Activated T-helper 9 cell treated with anti-CD3 and anti-CD28 coated beads, Interleukin-2, amount 50 U/mL, for 16 hours (primary cell): ENCODE measurements around the gene CFAP61.

ENCODE experiments used
- DNase-seq: peaks from one replicate; pipeline ENCODE4 v3.0.0-alpha.2; 2020; ENCODE audit warnings: low read depth

CFAP61 gene

DNA sequence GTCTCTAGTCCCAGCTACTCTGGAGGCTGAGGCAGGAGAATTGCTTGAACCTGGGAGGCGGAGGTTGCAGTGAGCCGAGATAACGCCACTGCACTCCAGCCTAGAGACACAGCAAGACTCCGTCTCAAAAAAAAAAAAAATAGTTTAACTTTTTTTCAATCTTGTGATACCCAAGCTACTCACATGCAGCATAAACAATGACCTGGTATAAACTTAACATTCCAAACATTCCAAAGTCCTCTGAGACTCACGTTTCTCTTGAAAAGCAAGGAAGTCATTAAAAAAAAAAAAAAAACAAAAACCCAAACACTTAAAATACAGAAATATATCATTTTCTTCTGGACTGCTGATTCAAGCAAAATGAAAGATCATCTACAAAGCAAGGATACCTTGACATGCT lies 14.4 kb upstream of the CFAP61 start:
- DNase-seq: no peak

DNA sequence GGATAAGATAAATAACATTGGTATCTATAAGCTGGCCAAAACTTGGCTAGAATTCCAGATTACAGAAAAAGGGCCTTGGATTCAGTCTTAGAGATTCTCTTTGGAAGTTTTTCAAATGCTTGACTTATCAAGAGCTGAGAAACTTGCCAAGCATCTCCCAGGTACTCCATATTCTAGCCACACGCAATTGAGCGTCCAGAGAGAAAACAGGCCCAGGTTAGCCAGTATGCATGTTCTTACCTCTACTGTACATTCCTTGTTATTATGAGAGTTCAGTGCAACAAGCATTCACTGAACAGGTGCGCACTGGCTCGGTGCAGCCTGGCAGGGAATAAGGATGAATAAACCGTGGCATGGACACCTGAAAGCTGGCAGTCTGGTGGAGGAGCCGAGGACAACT lies 13.7 kb upstream of the CFAP61 start:
- DNase-seq: no peak

DNA sequence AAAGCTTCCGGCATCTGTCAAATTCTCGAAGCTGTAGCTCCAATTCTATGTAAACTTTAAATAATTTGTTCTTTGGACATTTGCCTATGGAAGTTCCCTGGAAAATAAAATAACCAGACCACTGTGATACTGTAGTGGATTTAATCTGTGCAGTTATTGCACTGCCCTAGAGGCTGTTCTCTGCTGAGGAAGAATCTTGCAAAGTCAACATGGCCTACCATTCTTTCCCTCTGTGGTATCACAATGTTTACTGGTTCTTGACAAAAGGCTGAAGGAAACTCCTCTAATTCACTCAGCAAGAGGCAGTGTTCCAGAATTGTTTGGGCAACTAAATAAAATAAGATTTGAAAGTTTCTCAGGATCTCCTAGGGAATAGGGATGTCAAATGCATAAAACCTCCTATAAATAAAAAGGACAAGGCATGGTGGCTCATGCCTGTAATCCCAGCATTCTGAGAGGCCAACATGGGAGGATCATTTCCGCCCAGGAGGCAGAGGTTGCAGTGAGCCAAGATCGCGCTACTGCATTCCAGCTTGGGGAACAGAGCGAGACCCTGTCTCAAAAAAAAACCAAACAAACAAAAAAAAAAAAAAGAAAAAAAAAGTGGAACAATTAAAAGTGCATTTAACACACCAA lies 12.5 kb upstream of the CFAP61 start:
- no peak for DNase-seq

DNA sequence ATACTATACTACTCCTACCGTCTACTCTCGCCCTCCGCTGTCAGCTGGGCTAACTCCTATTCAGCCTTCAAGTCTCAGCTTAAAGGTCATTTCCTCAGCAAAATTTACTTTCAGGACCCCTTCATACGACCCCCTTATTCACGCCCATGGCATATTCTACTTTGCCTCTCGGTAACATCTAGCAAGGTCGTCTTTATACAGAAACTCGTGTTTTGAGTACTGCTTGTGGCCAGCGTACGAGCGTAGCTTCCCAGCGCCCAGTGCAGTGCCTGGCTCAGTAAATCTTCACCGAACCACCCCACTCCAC lies 612 bp upstream of the CFAP61 start:
- no peak for DNase-seq

DNA sequence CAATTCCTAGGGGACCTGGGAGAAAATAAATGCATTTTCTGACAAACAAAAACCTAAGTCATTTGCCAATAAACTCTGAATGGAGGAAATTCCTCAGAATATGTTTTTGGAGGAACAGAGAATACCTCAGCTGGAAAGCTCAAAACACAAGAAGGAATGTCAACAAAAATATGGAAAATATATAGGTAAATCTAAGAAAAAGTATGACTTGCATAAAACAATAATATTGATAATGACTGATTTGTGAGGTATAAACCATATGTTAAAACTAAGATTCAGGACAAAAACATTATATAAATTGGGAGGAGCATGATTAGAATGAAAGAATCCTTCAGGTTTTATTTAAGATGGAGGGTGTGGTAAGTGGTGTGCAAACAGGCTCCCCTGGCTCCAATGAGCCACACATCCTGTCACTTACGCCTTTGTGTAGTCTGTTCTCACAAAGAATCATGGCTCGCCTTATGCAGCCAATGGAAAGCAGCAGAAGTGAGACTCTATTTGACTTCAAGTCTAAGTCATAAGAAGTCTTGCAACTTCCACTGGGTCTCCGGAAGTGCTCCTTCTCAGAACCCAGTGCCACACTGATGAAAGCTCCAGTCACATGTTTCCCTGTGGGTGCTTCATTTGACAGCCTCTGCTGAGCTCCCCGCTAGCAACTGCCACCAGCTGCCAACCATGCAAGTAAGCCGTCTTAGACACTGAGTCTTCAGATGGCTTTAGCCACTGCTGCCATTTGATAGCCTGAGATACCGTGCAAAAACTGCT lies 8.1 kb downstream of the CFAP61 start:
- no peak for DNase-seq

DNA sequence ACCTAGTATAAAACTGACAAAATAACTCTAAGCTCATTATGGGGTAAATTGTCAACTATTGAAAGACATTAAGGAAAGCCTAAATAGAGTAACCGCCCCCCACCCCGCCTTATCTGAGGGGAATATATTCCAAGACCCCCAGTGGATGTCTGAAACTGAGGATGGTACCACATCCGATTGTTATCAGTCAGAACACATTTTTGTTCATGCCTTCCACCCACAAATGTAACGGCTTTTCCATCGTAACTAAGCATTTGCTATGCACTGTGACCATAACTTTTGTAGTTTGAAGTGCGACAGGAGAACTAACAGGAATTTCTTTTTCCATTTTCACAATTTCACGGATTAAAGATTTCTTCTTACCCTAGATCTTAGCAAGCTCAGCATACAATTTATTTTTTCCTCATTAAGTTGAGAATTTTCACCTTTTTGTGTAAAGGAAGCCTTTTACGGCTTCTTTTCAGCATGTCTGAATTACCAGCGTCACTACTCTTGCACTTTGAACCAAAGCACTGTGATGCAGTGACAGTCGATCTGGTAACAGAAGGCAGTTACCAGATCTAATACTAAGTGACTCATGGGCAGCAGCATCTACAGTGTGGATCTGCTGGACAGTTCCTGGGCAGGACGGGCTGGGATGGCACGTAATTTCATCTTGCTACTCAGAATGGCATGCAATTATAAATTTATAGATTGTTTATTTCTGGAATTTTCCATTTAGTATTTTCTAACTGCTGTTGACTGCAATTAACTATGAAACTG lies 11.8 kb downstream of the CFAP61 start:
- DNase-seq: no peak

DNA sequence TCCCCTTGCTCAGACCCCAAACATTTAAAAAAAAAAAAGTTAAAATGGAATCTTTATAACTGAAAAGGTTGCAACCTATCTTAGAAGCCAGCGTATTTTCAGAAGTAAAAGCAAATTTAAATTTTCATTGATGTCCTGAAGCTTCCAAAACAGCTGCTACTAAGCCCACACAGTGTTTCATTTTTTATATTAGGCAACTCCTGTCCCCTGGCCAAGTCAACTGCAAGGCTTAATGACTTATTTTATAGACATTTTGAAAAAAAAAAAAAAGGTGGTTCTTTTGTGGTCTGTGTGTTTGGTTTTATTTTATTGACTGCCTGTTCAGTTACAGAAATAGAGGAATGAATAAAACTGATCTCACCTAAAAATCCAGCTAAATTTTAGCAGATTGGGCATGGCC lies 13.0 kb downstream of the CFAP61 start:
- no peak for DNase-seq

DNA sequence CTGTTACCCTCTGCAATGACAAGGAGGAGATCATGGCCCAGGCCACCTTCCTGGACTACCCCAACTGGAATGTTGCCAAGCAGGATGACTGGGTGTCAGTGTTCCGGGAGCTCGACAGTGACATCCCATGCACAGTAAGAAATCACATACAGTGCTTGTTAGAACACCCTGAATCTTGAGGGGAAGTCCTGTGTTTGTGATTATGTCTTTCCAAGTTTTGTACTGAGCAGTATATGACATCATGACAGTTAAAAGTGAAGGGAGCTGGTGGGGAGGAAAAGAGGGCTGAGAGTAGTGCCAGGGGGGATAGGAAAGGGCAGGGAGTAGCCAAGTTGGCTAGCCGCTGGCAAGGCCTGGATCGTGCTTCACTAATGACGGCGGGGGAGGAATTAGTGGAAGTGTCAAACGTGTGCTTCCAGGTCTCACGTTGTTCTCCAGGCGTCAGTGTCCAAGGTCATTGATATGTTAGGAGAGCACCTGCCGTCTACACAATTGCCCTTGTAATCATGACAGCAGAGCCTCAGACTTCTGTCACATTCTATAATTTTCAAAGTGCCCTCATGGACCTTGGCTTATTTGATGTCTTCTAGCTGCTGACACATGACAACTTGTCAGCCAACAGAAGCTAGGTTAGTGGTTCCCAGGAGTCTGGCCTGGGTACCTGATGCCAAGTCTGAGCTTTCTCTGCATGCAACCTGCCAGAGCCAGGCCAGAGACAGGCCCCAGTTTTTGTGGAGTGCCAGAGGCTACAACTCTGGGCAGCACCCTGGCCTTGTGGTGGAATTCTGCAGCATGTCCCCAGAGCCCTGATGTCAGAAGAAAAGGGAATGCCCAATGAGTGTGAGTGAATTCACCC lies 18.8 kb downstream of the CFAP61 start:
- no peak for DNase-seq

DNA sequence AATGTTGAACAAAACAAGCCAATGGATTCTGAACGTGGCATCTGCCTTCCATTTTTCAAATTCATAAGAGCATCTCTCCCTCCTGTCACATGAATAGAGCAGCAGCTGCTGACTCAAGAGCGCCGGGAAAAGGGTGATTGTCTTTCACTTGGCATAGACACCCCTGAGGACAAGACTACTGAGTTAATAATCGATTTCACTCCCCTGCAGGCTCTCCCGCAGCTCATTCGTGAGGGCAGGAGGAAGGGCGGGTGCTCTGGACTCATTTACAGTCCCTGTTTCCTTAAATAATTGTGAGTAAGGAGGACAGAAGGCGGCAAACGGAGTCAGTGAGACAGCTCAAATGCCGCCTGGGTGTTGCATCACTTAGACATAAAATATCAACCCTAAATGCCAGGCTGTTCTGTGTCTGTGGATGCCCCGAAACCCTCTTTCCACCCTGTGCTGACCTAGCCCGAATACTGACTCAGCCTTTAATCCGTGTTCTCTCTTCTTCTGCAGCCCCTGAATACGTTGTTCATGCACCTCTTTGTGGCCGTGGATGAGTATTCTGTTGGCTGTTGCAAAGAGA lies 21.6 kb downstream of the CFAP61 start:
- no peak for DNase-seq

DNA sequence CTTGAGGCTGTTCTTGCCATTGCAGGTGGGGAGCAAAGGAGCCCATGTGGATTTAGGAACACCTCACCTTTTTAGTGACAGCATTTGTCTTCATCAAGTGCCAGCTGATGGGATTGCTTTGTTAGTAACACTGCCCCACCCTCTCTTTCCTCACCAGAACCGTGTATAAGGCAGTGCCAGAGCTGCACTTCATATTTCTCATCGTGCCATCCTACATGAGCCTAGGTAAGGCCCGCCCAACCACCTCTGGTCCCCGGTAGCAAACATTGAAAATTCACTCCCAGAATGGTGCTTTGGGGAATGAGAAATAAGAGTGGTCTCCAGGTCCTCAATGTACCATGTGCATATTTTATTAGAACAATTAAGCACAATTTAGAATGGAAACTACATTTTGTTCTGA lies 22.7 kb downstream of the CFAP61 start:
- DNase-seq: no peak

DNA sequence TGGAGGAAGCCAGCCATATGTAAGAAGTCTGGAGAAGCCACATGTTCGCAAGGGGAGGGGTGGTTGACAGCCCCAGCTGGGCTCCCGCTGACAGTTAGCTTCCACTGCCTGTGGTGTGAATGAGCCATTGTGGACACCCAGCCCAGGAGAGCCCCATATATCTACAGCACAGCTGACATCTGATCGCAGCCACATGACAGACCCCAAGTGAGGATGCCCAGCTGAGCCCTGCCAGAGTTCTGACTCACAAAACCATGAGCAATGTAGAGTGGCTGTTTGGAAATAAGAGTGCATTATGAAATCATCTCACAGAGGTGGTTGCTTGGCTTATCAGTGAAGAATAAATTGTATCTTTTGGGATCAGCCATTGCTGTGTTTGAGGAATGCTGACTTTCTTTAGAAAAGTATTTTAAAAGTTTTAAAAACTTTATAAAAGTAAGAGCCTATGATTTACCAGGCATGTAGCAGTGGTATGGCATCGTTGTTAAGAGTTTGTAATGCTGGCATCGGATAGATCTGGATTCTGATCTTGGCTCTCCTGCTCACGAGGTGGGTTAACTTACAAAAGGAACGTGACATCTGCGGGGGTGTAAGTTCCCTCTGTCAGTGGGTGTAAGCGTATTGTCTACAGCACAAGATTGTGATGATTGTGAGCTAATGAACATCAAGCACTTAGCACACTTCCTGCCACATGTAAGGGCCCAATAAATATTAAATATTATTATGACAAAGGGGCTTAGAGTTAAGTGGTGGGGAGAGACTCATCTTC lies 24.1 kb downstream of the CFAP61 start:
- DNase-seq: no peak

DNA sequence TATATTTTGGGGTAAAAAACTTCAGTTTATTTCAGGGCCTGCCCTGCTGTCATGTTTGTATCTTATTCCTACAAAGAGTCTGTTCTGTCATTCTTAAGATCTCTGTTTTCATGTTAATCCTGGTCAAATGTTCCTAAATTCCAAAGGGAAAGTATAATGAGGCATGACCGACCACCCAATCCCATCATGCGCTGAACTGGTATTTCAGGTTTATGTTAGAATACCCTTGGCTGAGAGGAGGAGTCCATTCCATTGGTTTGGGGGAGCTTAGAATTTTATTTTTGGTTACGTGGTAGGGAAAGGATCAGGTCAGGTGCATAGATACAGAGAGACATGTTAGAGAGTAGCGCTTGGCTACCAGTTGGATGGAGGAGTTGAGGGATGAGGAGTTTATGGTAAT lies 25.7 kb downstream of the CFAP61 start:
- DNase-seq: no peak

DNA sequence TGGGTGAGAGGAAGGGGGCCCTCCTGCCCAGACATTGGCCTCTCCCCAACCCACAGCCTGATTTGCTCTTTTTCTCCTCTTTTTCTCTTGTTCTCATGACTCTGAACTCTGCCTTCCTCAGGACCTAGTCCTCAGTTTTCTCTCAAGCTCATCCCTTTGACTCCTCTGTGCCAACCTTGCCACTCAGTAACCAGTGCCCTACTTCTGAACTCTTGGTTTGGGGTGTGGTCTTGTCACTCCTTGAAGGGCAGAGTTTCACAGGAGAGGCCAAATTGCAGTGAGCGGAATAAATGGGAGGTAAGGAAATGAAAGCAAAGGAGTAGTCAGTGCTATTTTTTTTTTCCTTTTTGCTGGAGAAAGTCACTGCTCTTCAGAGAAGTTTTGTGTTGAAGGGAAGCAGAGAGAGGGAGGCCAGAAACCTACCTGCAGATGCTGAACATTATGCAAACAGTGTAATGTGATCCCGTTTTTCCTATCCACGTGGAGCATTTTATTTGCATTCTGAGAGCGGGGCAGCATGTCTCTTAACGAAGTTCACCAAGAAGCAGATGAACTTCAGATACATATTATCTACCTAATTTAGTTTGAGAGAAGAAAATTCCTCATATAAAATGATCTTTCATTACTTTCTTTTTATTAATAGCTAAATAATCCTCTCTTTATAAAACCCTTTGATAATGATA lies 26.9 kb downstream of the CFAP61 start:
- DNase-seq: no peak

DNA sequence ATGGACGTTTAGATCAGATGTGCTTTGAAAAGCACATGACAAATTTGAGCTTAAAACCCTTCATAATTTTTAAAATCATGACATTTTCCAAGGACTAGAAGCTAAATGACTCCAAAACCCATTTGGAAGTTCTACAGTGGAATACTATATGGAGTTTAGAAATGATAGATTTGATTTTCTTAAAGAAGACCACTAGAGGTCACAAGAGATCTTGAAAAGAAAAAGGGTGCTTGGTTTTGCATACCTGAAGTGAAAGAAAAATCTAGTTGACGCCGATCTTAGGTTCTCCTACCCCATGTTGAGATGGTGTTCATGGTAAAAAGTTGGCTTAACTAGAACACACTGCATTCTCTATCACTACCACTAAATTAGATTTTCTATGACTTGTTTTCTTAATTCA lies 31.5 kb downstream of the CFAP61 start:
- no peak for DNase-seq

DNA sequence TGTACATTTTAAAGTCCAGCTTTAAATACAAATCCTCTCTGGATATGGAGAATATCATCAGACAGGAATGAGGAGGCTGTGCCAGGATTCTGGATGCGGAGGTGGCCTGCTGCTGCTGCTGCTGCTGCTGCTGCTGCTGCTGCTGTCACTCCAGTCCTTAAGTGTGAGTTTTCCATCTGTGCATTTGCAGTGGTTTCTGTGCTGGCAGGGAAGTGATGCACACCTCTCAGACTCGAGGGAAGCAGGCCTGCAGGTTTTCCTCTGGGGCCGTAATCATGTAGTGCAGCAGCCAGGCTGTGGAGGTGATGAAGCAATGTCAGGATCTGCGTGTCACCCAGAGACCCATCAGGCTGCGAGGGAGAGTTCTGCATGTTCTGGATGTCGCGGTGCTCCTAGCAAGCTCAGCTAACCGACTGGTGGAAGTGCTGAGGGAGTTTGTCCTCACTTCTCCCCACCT lies 32.0 kb downstream of the CFAP61 start:
- no peak for DNase-seq

DNA sequence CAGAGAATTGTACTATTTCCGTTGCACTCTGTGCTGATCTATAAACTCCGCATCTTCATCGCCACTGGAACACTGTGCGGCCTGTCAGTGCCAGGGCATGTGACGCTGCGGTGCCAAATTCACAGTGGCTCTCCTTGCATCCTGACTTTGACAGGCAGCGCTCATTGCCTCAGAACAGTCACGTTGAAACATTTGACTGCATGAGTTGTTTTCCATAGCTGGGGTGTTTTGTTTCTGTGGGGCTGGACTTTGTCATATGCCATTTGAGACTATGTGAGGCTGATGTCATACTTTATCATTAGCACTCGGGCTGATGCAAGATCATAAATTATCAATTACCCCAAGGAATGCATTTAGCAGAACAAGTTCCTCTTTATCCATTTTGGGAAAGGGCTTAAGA lies 32.7 kb downstream of the CFAP61 start:
- no peak for DNase-seq

DNA sequence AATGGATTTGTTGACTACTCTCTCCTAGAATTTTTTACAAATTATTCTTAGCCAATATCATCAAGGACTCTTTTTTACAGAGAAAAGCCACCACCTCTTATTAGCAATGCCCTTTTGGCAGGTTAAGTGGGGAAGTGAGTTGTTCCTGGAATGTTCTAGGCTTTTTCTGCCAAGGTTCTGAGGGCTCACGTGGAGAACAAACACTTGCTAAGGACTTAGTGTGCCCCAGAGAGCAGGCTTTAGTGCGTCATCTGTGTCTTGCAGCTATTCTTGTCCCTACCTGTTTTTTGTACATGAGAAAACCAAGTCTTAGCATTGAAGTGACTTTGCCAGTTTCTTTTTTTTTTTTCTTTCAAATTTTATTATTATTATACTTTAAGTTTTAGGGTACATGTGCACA lies 33.5 kb downstream of the CFAP61 start:
- DNase-seq: no peak

DNA sequence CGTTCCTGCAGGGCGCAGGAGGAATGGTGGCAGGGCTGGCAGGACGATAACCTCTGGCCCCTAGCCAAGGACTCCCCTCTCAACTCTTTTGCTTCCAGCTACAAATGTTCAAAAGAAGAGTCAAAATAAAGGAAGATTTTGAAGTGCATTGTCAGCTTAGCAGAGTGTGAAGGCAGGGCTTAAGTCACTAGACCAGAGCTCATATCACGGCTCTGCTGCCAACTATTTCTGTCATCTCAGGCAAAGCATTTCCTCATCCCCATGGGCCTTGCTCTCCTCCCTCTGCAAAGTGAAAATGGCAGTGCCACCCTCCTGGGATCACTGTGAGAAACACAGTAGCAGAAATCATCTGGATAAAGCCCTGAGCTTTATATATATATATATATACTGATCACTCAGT lies 36.7 kb downstream of the CFAP61 start:
- DNase-seq: no peak

DNA sequence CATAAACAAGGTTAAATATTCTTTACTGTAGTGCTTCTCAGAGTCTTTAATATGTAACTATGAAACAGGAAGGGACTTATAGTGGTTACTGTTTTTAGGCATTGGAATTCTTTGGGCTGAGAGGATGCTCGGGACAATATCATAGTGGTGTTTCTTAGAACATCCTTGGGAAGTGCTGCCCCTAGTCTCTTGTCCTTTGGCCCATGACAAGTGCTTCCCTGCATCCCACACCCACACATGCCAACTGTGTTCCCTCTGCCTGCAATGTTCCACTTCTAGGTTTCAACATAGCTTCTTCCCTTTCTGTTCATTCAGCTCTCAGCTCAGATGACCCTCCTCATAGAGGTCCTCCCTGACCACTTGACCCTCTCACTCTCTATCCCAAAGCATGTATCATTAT lies 37.6 kb downstream of the CFAP61 start:
- DNase-seq: no peak

DNA sequence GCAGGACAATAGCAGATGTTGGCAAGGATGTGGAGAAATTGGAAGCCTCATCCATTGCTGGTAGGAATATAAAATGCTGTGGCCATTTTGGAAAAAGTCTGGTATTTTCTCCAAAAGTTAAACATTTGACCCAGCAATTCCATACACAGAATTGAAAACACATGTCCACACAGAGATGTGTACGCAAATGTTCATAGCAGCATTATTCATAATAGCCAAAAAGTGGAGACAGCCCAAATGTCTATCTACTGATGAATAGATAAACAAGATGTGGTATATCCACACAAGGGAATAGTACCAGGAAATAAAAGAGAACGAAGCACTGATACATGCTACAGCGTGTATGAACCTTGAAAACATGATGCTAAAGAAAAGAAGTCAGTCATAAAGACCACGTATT lies 40.5 kb downstream of the CFAP61 start:
- DNase-seq: no peak

DNA sequence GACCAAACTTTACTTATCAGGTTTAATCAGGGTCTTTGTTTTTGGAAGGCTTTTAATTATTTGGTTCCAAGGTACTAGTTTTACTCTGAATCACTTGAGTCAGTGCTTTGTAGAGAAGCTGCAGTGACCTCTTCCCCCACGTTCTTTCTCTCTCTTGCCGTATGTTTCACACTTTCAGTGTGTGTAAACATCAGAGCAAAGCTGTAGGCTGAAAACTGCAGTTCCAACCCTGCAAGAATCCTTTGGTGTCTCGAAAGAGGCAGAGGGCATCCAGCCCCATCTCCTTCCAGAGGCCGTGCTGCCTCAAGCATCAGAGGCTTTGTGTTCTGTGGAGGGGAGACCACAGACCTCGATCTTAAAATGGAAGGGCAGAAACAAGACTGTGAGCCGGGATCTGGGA lies 42.1 kb downstream of the CFAP61 start:
- no peak for DNase-seq
